H1 (cell line): Measurements from ENCODE around the gene TYK2. TPM values are rescaled to one million over a fixed set of nuclear protein-coding genes. Genes with fewer than 3 reads are reported as not detected.

ENCODE experiments used
- CTCF ChIA-PET: fragments of 300-600 bp; sonication (Branson Sonifier 250); formaldehyde crosslinking; loops from one replicate; lab custom pipeline; 2021; ENCODE audit not compliant: partially characterized antibody; lab: Charles Lee
- POLR2A ChIA-PET: fragments of 300-600 bp; sonication (Branson Sonifier 250); formaldehyde crosslinking; loops from one replicate; lab custom pipeline; 2021; ENCODE audit warnings: inconsistent platforms; ENCODE audit not compliant: partially characterized antibody; lab: Charles Lee
- DNase-seq, 2 experiments: peaks; one replicate each; pipeline versions ENCODE4 v3.0.0 to v3.0.0-alpha.2; 2010 to 2022; ENCODE audit warnings: low spot score in 2 of 2, low read depth in 1 of 2, mixed read lengths in 1 of 2
- FAIRE-seq: peaks from 2 replicates; lab custom pipeline; 2011; peaks lifted over from hg19 to GRCh38; lab: Jason Lieb, UNC
- H2AFZ ChIP-seq: 2 replicates; pipeline ENCODE4 v1.8.1; 2012; ENCODE audit warnings: low read length, inconsistent platforms
- H2AK5ac ChIP-seq: 2 replicates; pipeline ENCODE4 v1.6.1; 2013; ENCODE audit warnings: low read depth, low read length
- H2BK120ac ChIP-seq: replicated peaks from 2 replicates; pipeline ENCODE3; 2013; ENCODE audit warnings: low read depth, low read length, inconsistent platforms
- H2BK12ac ChIP-seq: 2 replicates; pipeline ENCODE4 v1.6.1; 2013; ENCODE audit warnings: low read depth, low read length
- H2BK15ac ChIP-seq: 2 replicates; pipeline ENCODE4 v1.6.1; 2013; ENCODE audit warnings: low read length
- H2BK20ac ChIP-seq: 2 replicates; pipeline ENCODE4 v1.6.1; 2013; ENCODE audit warnings: low read length
- H2BK5ac ChIP-seq: 2 replicates; pipeline ENCODE4 v1.6.1; 2013; ENCODE audit warnings: low read depth, low read length
- H3K14ac ChIP-seq: 2 replicates; pipeline ENCODE4 v1.6.1; 2013; ENCODE audit warnings: inconsistent platforms; ENCODE audit not compliant: insufficient read length
- H3K18ac ChIP-seq: 2 replicates; pipeline ENCODE4 v1.6.1; 2013; ENCODE audit warnings: low read length; ENCODE audit errors: extremely low read depth
- H3K23ac ChIP-seq: 2 replicates; pipeline ENCODE4 v1.6.1; 2013; ENCODE audit warnings: inconsistent platforms; ENCODE audit not compliant: insufficient read length
- H3K23me2 ChIP-seq: 2 replicates; pipeline ENCODE4 v1.6.1; 2013; ENCODE audit warnings: low read depth, low read length
- H3K27ac ChIP-seq: 2 replicates; pipeline ENCODE4 v1.6.1; 2011; ENCODE audit warnings: low read depth, low read length, inconsistent platforms
- H3K27me3 ChIP-seq, 4 experiments: replicated peaks in 1 of 4; 1 replicate in 1 of 4; 2 replicates in 3 of 4; pipeline versions ENCODE4 v1.6.1 to v1.8.1; 2011 to 2013; ENCODE audit warnings: low read length in 3 of 4, mild to moderate bottlenecking in 3 of 4, inconsistent platforms in 2 of 4, mixed read lengths in 2 of 4, moderate library complexity in 1 of 4; ENCODE audit not compliant: control insufficient read depth in 3 of 4, insufficient read depth in 3 of 4; ENCODE audit errors: extremely low read depth in 1 of 4
- H3K36me3 ChIP-seq, 4 experiments: 2 replicates each; pipeline versions ENCODE4 v1.6.1 to v1.8.1; 2011 to 2013; ENCODE audit warnings: mild to moderate bottlenecking in 4 of 4, low read length in 3 of 4, moderate library complexity in 2 of 4, control low read depth in 1 of 4, inconsistent platforms in 1 of 4; ENCODE audit not compliant: insufficient read depth in 4 of 4, control insufficient read depth in 2 of 4
- H3K4ac ChIP-seq: replicated peaks from 2 replicates; pipeline ENCODE3; 2013; ENCODE audit warnings: low read length, low read depth, mixed read lengths, inconsistent platforms; ENCODE audit not compliant: insufficient read length
- H3K4me1 ChIP-seq, 4 experiments: replicated peaks in 1 of 4; 1 replicate in 1 of 4; 2 replicates in 3 of 4; pipeline versions ENCODE4 v1.6.1 to v1.8.1; 2011 to 2013; ENCODE audit warnings: low read length in 3 of 4, inconsistent platforms in 2 of 4, mixed read lengths in 1 of 4; ENCODE audit not compliant: insufficient read depth in 4 of 4, control insufficient read depth in 3 of 4
- H3K4me2 ChIP-seq, 2 experiments: 2 replicates each; pipeline versions ENCODE4 v1.6.1 to v1.8.1; 2011 to 2013; ENCODE audit warnings: low read depth in 2 of 2, low read length in 2 of 2, control low read depth in 1 of 2, inconsistent platforms in 1 of 2, mild to moderate bottlenecking in 1 of 2; ENCODE audit not compliant: insufficient read depth in 1 of 2
- H3K4me3 ChIP-seq, 4 experiments: fragments of 200-600, 300-600 bp in 1 of 4; sonication (generic), shearing (Covaris generic), sonication (Bioruptor Twin) in 1 of 4; 2 replicates each; pipeline versions ENCODE4 v1.5.1 to v1.8.1; 2011 to 2016; ENCODE audit warnings: low read length in 4 of 4, low read depth in 3 of 4, control low read depth in 2 of 4, inconsistent platforms in 2 of 4, mild to moderate bottlenecking in 2 of 4, mixed read lengths in 1 of 4, moderate library complexity in 1 of 4; ENCODE audit not compliant: insufficient read depth in 2 of 4; ENCODE audit errors: extremely low read depth in 1 of 4
- H3K56ac ChIP-seq: replicated peaks from 2 replicates; pipeline ENCODE3; 2013; ENCODE audit warnings: low read depth, mild to moderate bottlenecking, mixed read lengths, low read length, inconsistent platforms; ENCODE audit not compliant: insufficient read length
- H3K79me1 ChIP-seq: 2 replicates; pipeline ENCODE4 v1.6.1; 2013; ENCODE audit warnings: low read depth, low read length, control low read depth
- H3K79me2 ChIP-seq, 2 experiments: 2 replicates each; pipeline versions ENCODE4 v1.6.1 to v1.8.1; 2012 to 2013; ENCODE audit warnings: low read length in 2 of 2, mild to moderate bottlenecking in 2 of 2, inconsistent platforms in 1 of 2; ENCODE audit not compliant: insufficient read depth in 2 of 2, control insufficient read depth in 1 of 2
- H3K9ac ChIP-seq, 4 experiments: replicated peaks in 1 of 4; 1 replicate in 1 of 4; 2 replicates in 3 of 4; pipeline versions ENCODE4 v1.6.1 to v1.8.1; 2011 to 2013; ENCODE audit warnings: low read depth in 3 of 4, low read length in 3 of 4, control low read depth in 2 of 4, mild to moderate bottlenecking in 2 of 4, moderate library complexity in 2 of 4, inconsistent platforms in 1 of 4; ENCODE audit errors: extremely low read depth in 1 of 4
- H3K9me3 ChIP-seq, 2 experiments: 2 replicates each; pipeline versions ENCODE4 v1.6.1 to v1.8.1; 2012 to 2013; ENCODE audit warnings: mild to moderate bottlenecking in 2 of 2, moderate library complexity in 2 of 2, control low read depth in 1 of 2, inconsistent platforms in 1 of 2, low read depth in 1 of 2, low read length in 1 of 2, mixed read lengths in 1 of 2; ENCODE audit not compliant: insufficient read depth in 2 of 2
- H4K20me1 ChIP-seq, 2 experiments: replicated peaks in 1 of 2; 2 replicates each; pipeline versions ENCODE3 to v1.8.1; 2011 to 2013; ENCODE audit warnings: inconsistent platforms in 2 of 2, low read length in 2 of 2, mild to moderate bottlenecking in 1 of 2; ENCODE audit not compliant: insufficient read depth in 2 of 2, control insufficient read depth in 1 of 2
- H4K5ac ChIP-seq: 2 replicates; pipeline ENCODE4 v1.6.1; 2013; ENCODE audit warnings: low read length, low read depth, mixed read lengths, inconsistent platforms; ENCODE audit not compliant: insufficient read length
- H4K8ac ChIP-seq: 2 replicates; pipeline ENCODE4 v1.8.0; 2013; ENCODE audit warnings: mild to moderate bottlenecking, moderate library complexity, low read length, inconsistent platforms; ENCODE audit not compliant: insufficient read depth; ENCODE audit errors: extremely low read depth
- H4K91ac ChIP-seq: replicated peaks from 2 replicates; pipeline ENCODE3; 2013; ENCODE audit warnings: low read length, mixed read lengths, inconsistent platforms; ENCODE audit not compliant: insufficient read length
- ATF2 ChIP-seq: IDR thresholded peaks from 2 replicates; pipeline ENCODE4 v1.6.1; 2012; ENCODE audit warnings: low read length, inconsistent platforms
- BACH1 ChIP-seq: IDR thresholded peaks from 2 replicates; pipeline ENCODE4 v1.6.1; 2012; ENCODE audit warnings: low read length, improper control_type of control experiment
- BCL11A ChIP-seq, 2 experiments: IDR thresholded peaks; one replicate each; pipeline ENCODE4 v1.6.1; 2011; ENCODE audit warnings: low read depth in 2 of 2, low read length in 2 of 2, mild to moderate bottlenecking in 2 of 2
- CBX8 ChIP-seq: fragments of 300-800, 300-1000 bp; sonication (generic); IDR thresholded peaks from 2 replicates; pipeline ENCODE4 v1.7.1; 2016; ENCODE audit warnings: low read depth, low read length, borderline replicate concordance
- SIRT6 ChIP-seq: IDR thresholded peaks from one replicate; pipeline ENCODE4 v1.7.1; 2012; ENCODE audit warnings: low read length, inconsistent platforms
- SIX5 ChIP-seq: IDR thresholded peaks from 2 replicates; pipeline ENCODE4 v1.6.1; 2011; ENCODE audit warnings: mild to moderate bottlenecking, low read depth, low read length
- SP2 ChIP-seq: IDR thresholded peaks from 2 replicates; pipeline ENCODE4 v1.6.1; 2012; ENCODE audit warnings: mild to moderate bottlenecking, low read length, inconsistent platforms
- SRF ChIP-seq: IDR thresholded peaks from 2 replicates; pipeline ENCODE4 v1.6.1; 2011; ENCODE audit warnings: mild to moderate bottlenecking, low read depth, low read length, moderate library complexity
- TAF1 ChIP-seq: IDR thresholded peaks from 2 replicates; pipeline ENCODE4 v1.6.1; 2011; ENCODE audit warnings: mild to moderate bottlenecking, low read depth, low read length
- WGBS, 2 experiments: shearing (Covaris generic) in 1 of 2; methylation state at CpG; one replicate each; pipeline versions ENCODE4 v1.1.6 to v1.1.7; 2013 to 2015; ENCODE audit warnings: low lambda C conversion rate in 2 of 2, mixed read lengths in 2 of 2, inconsistent platforms in 1 of 2, low coverage in 1 of 2, missing lambda C conversion rate in 1 of 2; ENCODE audit not compliant: insufficient replicate concordance in 2 of 2, insufficient coverage in 1 of 2, insufficient read length in 1 of 2; ENCODE audit errors: extremely low coverage in 1 of 2, missing lambda C conversion rate in 1 of 2; 5-methylcytosine and 5-hydroxymethylcytosine counted together
- polyA plus RNA-seq, 7 experiments: library from polyadenylated mRNA; depleted of rRNA in 3 of 7; stranded (reverse) in 5 of 7; unstranded in 2 of 7; fragments of >200 nt in 5 of 7; fragments of 200-250 nt in 2 of 7; gene quantifications; 1 replicate in 5 of 7; 2 replicates in 1 of 7; 4 replicates in 1 of 7; pipeline versions ENCODE4 v1.2.1 to v1.2.3, GENCODE V29; 2011 to 2013; ENCODE audit warnings: missing spikeins in 2 of 7, mixed read lengths in 2 of 7
- total RNA-seq: library from RNA; stranded (reverse); fragmentation: NEBNext Ultra II Directional; extraction: Animal tissue kit (Norgen Biotek cat#: 25700); gene quantifications from 2 replicates; pipeline ENCODE4 v1.2.1, GENCODE V29; 2021
- TF ChIP-seq, protein P1 (sequence below): IDR thresholded peaks from 2 replicates; pipeline ENCODE4 v1.6.1; 2011; ENCODE audit warnings: low read length, improper control_type of control experiment

The TYK2 gene
- total and polyA plus RNA-seq, 2 of the 8 experiments (the other 6 are each of a cell fraction or from before 2014, with no cell fraction given): 32.1 to 40.8 TPM

- no peak overlapping the region for H3K27ac ChIP-seq
- peaks cover 0 to 8% of the 10 kb centered on the region in 2 experiments for H4K20me1 ChIP-seq
- no peaks in the 10 kb centered on the region; the same call in 1 of the 2 replicates for H3K79me1 ChIP-seq
- 94% methylated on average over 15 of the region's 15 CpGs; no CpG with 5 or more reads in 1 of the 2 experiments for WGBS, 2 experiments
- no peak overlapping the region for H3K18ac ChIP-seq
- ChIA-PET CTCF (interaction anchor here (0.6 to 2.1 kb wide), 7 partner anchors 19 to 129 kb away, joined by 3 to 12 read pairs (median 4); no protein-coding TSS in a partner anchor), POLR2A (interaction anchor here (0.7 to 11.4 kb wide), 5 partner anchors 15 to 368 kb away, joined by 3 to 104 read pairs (median 3); partner anchors contain the start of genes ICAM1 and RAVER1)
- no peak overlapping the region for H2BK5ac ChIP-seq
- no peak overlapping the region for H3K9ac ChIP-seq
- FAIRE-seq (no peak), DNase-seq (no peak)
- H2BK15ac ChIP-seq: no peak overlapping the region
- H2AK5ac ChIP-seq: no peak overlapping the region
- H3K4me2 ChIP-seq: no peak overlapping the region
- H3K4ac ChIP-seq: no peak overlapping the region
- H3K27me3 ChIP-seq: no peaks in the 10 kb centered on the region; a peak in 1 of 7 replicates
- peaks cover 3% of the 10 kb centered on the region; the same call in 1 of the 2 replicates for H3K23me2 ChIP-seq
- no peak overlapping the region for H3K14ac ChIP-seq
- no peak overlapping the region for H2BK12ac ChIP-seq
- peaks cover 15 to 45% (median 35%) of the 10 kb centered on the region in 4 experiments for H3K36me3 ChIP-seq
- H2AFZ ChIP-seq: no peak overlapping the region
- no peak overlapping the region for H3K4me3 ChIP-seq
- H4K8ac ChIP-seq: no peak overlapping the region
- H4K91ac ChIP-seq: no peak overlapping the region
- no peaks in the 10 kb centered on the region; a peak in 1 of 7 replicates for H3K4me1 ChIP-seq
- H4K5ac ChIP-seq: no peak overlapping the region
- no peaks in the 10 kb centered on the region for H3K79me2 ChIP-seq
- H3K23ac ChIP-seq: no peak overlapping the region
- H3K9me3 ChIP-seq: no peaks in the 10 kb centered on the region
- H2BK20ac ChIP-seq: no peak overlapping the region
- H3K56ac ChIP-seq: no peak overlapping the region
- no peak overlapping the region for H2BK120ac ChIP-seq
- TF ChIP-seq TAF1 (no peak), SRF (no peak), SIRT6 (no peak), BCL11A (IDR thresholded peaks at IDR 0.05; ENCODE audit: low read depth in 2 of 2, low read length in 2 of 2) (no peak), ATF2 (no peak), BACH1 (no peak), SIX5 (no peak), SP2 (no peak), CBX8 (no peak)
- TF ChIP-seq, protein P1, sequence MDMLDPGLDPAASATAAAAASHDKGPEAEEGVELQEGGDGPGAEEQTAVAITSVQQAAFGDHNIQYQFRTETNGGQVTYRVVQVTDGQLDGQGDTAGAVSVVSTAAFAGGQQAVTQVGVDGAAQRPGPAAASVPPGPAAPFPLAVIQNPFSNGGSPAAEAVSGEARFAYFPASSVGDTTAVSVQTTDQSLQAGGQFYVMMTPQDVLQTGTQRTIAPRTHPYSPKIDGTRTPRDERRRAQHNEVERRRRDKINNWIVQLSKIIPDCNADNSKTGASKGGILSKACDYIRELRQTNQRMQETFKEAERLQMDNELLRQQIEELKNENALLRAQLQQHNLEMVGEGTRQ: no peak
Measured at GRCh38 chr19:10317857-10318462, 62.4 kb downstream of the TYK2 start.
